HFFc6 (cell line): Measurements from ENCODE around the gene BMP7. TPM values are rescaled to one million over a fixed set of nuclear protein-coding genes. Genes with fewer than 3 reads are reported as not detected.

Source experiments
- DNase-seq: peaks from one replicate; pipeline ENCODE4 v3.0.0-alpha.2; 2018
- H3K27ac Mint-ChIP-seq: 2 replicates; pipeline ENCODE4 v1.8.0; 2020; ENCODE audit warnings: mild to moderate bottlenecking, mixed read lengths
- H3K27me3 Mint-ChIP-seq: 2 replicates; pipeline ENCODE4 v1.8.0; 2021; ENCODE audit warnings: mild to moderate bottlenecking, moderate library complexity, mixed read lengths; ENCODE audit not compliant: insufficient read depth
- H3K36me3 Mint-ChIP-seq: 2 replicates; pipeline ENCODE4 v1.8.0; 2021; ENCODE audit warnings: low read depth, mixed read lengths
- H3K4me1 Mint-ChIP-seq: 2 replicates; pipeline ENCODE4 v1.8.0; 2020; ENCODE audit warnings: low read depth, mixed read lengths
- H3K4me3 Mint-ChIP-seq: 2 replicates; pipeline ENCODE4 v1.8.0; 2020; ENCODE audit warnings: mild to moderate bottlenecking, moderate library complexity, mixed read lengths
- H3K9me3 Mint-ChIP-seq: 2 replicates; pipeline ENCODE4 v1.8.0; 2020; ENCODE audit warnings: mild to moderate bottlenecking, mixed read lengths
- CTCF ChIP-seq: fragments of 200-600 bp; sonication (generic); IDR thresholded peaks from 2 replicates; pipeline ENCODE4 v1.5.0; 2021; ENCODE audit warnings: antibody characterized with exemption, mild to moderate bottlenecking
- total RNA-seq, 6 experiments: library from RNA; stranded (reverse); fragmentation: NEBNext Ultra II Directional; extraction: Animal tissue kit (Norgen Biotek cat#: 25700); gene quantifications; 2 replicates in 1 of 6; 3 replicates in 5 of 6; pipeline ENCODE4 v1.2.3, GENCODE V29; 2021

BMP7 gene
- total RNA-seq, 6 experiments from 2014 or later: not detected

GRCh38 chr20:57216669-57217068 lies 49.8 kb downstream of the BMP7 start:
- no peak overlapping the region for H3K27ac Mint-ChIP-seq
- no peak for DNase-seq
- H3K27me3 Mint-ChIP-seq: peaks cover 25% of the 10 kb centered on the region
- H3K4me3 Mint-ChIP-seq: no peak overlapping the region
- H3K4me1 Mint-ChIP-seq: peaks cover 20% of the 10 kb centered on the region
- TF ChIP-seq CTCF: no peak
- H3K9me3 Mint-ChIP-seq: no peaks in the 10 kb centered on the region; the same call in 1 of the 2 replicates
- no peaks in the 10 kb centered on the region for H3K36me3 Mint-ChIP-seq

GRCh38 chr20:57215826-57216471 lies 50.5 kb downstream of the BMP7 start:
- H3K36me3 Mint-ChIP-seq: no peaks in the 10 kb centered on the region

GRCh38 chr20:57215426-57215825 lies 51.0 kb downstream of the BMP7 start:
- H3K27me3 Mint-ChIP-seq: peaks cover 22% of the 10 kb centered on the region
- peaks cover 17% of the 10 kb centered on the region for H3K4me1 Mint-ChIP-seq
- no peak overlapping the region for H3K27ac Mint-ChIP-seq
- H3K4me3 Mint-ChIP-seq: no peak overlapping the region
- no peaks in the 10 kb centered on the region; the same call in 1 of the 2 replicates for H3K9me3 Mint-ChIP-seq
- H3K36me3 Mint-ChIP-seq: no peaks in the 10 kb centered on the region
- TF ChIP-seq CTCF: no peak
- DNase-seq: no peak

More at GRCh38 chr20:57215826-57216471, 50.5 kb downstream of the BMP7 start:
- Mint-ChIP-seq H3K4me1 (peaks cover 21% of the 10 kb centered on the region), H3K9me3 (no peaks in the 10 kb centered on the region; the same call in 1 of the 2 replicates), H3K27ac (no peak overlapping the region), H3K27me3 (peaks cover 22% of the 10 kb centered on the region), H3K4me3 (no peak overlapping the region)
- no peak for TF ChIP-seq CTCF
- DNase-seq: no peak

- Mint-ChIP-seq H3K36me3 (no peaks in the 10 kb centered on the region), H3K27me3 (peaks cover 22% of the 10 kb centered on the region), H3K4me1 (peaks cover 15% of the 10 kb centered on the region), H3K9me3 (no peaks in the 10 kb centered on the region; the same call in 1 of the 2 replicates), H3K27ac (no peak overlapping the region), H3K4me3 (no peak overlapping the region)
- no peak for TF ChIP-seq CTCF
- no peak for DNase-seq
These were observed 51.5 kb downstream of the BMP7 start for GRCh38 chr20:57214948-57215347.

- DNase-seq: no peak
- no peak overlapping the region for H3K27ac Mint-ChIP-seq
- H3K27me3 Mint-ChIP-seq: peaks cover 22% of the 10 kb centered on the region
- no peak for TF ChIP-seq CTCF
- H3K36me3 Mint-ChIP-seq: no peaks in the 10 kb centered on the region
- H3K4me1 Mint-ChIP-seq: peaks cover 15% of the 10 kb centered on the region
- no peak overlapping the region for H3K4me3 Mint-ChIP-seq
- H3K9me3 Mint-ChIP-seq: no peaks in the 10 kb centered on the region
These were observed 52.0 kb downstream of the BMP7 start for GRCh38 chr20:57214427-57214826.
